Putamen (tissue), 1 donor: Measurements from ENCODE around the gene ZNF764.
"Not testable (repeated sequence)": the region's sequence is repeated elsewhere in the genome, so short reads cannot be mapped to it uniquely, and the experiment has no call there.

Experiments used
- DNase-seq: peaks from one replicate; pipeline ENCODE4 v3.0.0-alpha.2; 2016; ENCODE audit warnings: low spot score

Gene ZNF764

GRCh38 chr16:30557957-30558788 is at the start of gene ZNF764:
Gene ZNF764 (minus strand): TSS chr16:30558374. CDS start chr16:30558182, 192 bp downstream.
- peak; percentile 99 for DNase-seq

- DNase-seq, result no peak
Observed at GRCh38 chr16:30606004-30606403, 47.8 kb upstream of the ZNF764 start.

GRCh38 chr16:30605158-30605557 is 47.0 kb upstream of the ZNF764 start:
- no peak for DNase-seq

DNA sequence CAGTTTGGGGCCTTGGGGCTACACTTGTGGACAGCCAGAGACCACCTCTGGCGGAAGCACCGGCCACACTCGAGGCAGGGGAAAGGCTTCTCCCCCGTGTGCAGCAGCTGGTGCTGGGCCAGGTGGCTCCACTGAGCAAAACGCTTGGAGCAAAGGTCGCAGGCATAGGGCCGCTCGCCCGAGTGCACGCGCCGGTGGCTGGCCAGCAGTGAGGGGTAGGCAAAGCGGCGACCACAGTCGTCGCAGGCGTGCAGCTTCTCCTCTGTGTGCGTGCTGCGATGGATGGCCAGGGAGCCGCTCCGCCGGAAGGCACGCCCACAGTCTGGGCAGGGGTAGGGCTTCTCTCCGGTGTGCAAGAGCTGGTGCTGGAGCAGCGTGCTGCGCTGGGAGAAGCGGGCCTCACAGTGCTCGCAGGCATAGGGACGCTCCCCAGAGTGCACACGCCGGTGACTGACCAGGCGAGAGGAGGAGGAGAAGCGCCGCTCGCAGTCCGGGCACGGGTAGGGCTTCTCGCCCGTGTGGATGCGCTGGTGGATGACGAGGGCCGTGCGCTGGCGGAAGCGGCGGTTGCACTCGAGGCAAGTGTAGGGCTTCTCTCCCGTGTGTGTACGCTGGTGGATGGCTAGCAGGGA is 46.3 kb upstream of the ZNF764 start:
- no peak for DNase-seq

- no peak for DNase-seq
Observed at GRCh38 chr16:30603945-30604315, 45.8 kb upstream of the ZNF764 start.

DNA sequence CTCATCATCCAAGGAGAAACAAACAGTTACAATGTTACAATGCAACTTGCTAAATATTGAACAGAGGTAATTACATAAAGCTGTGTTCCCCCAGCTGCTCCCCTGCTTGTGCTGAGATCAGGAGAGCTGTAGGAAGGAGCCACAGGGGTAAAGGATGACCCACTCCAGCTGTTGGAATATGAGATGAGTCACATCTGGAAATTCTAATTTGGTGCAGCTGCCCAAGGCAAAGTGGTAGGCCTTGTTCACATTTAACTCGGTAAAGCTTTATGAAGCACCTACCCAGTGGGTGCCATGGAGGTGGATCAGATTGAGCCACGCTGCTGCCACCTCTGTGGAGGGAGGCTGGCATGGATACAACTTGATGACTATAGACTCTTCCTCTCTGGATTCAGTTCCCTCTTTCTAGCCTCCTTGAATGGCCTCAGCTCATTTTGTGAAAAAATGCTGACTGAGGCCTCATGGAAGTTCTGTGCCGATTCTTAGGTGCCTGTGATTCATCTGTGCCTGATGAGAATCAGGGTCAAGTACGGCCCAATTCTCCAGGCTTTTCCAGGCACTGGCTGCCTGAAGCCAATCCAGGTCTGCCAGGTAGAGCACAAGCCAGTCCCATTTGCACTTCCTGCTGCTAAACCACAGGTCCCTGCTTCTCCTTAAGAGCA is 44.6 kb upstream of the ZNF764 start:
- DNase-seq, result no peak

GRCh38 chr16:30601966-30602365 is 43.8 kb upstream of the ZNF764 start:
- no peak for DNase-seq

DNA sequence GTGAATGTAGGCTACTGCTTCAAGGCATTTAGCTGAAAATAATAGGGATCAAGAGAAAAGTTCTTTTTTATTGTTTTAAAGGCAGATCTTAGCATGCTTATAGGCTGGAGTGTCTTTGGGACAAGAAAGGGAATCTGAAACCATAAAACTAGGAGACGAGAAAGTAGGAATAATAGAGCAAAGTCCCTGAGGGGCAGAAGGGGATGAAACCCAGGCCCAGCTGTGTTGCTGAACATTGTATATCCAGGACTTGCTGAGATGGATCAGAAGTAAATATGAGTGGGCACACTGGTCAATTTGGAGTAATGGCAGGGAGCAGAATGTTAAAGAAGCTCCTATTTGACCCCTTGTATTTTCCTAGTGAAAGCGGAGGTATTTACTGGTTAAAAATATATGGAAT is 42.8 kb upstream of the ZNF764 start:
- DNase-seq, result no peak

GRCh38 chr16:30600215-30600614 is 42.0 kb upstream of the ZNF764 start:
- no peak for DNase-seq

DNA sequence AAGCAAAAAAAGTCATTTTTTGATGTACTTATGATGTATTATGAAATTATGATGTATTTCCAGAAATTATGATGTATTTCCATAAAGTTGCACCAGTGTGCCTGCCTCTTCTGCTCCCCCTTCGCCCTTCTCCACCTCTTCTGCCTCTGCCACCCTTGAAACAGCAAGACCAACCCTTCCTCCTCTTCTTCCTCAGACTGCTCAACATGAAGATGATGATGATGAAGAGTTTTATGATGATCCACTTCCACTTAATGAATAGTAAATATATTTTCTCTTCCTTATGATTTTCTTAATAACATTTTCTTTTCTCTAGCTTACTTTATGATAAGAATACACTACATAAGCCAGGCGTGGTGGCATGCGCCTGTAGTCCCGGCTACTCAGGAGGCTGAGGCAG is 34.7 kb upstream of the ZNF764 start:
- no peak for DNase-seq

GRCh38 chr16:30590869-30591268 is 32.7 kb upstream of the ZNF764 start:
- DNase-seq, result not testable (repeated sequence)

DNA sequence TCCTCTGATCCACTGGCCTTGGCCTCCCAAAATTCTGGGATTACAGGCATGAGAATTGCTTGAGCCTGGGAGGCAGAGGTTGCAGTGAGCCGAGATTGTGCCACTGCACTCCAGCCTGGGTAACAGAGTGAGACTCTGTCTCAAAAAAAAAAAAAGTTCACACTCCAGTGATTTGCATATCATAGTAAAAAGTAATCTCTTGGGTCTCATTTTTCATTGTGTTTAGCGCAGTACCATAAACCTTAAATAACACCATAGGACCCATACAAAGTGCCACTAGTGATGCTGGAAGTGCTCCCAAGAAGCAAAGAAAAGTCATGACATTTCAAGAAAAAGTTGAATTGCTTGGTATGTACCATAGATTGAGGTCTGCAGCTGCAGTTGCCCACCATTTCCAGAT is 31.4 kb upstream of the ZNF764 start:
- DNase-seq, result not testable (repeated sequence)

GRCh38 chr16:30588651-30589050 is 30.5 kb upstream of the ZNF764 start:
- DNase-seq, result no peak

- DNase-seq, result peak; percentile 98
Observed at GRCh38 chr16:30585400-30586191, 27.4 kb upstream of the ZNF764 start, which contains the start of gene ZNF785. Gene ZNF785 (minus strand): TSS chr16:30585697. CDS start chr16:30585611, 86 bp downstream.

DNA sequence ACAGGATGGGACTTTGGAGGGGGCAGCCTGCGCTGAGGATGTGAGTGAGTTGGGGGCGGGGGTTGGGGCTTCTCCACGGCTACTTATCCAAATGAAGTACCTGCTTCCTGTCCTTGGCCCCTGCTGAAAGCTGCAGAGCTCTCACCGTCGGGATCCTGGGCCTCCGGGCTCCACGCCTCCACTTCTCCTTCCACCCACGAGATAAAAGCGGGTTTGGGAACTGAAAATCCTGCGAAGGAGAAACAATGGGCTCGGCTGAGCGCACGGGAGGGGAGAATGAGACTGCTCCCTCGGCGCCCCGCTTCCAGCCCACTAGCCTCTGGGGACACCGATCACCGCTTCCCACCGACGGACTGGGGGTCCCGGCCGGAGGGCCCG is 26.8 kb upstream of the ZNF764 start:
- peak; percentile 42 for DNase-seq

GRCh38 chr16:30582611-30583340 is 24.6 kb upstream of the ZNF764 start:
- no peak for DNase-seq

GRCh38 chr16:30581457-30581856 is 23.3 kb upstream of the ZNF764 start:
- DNase-seq, result no peak

GRCh38 chr16:30574678-30575077 is 16.5 kb upstream of the ZNF764 start:
- DNase-seq, result no peak

DNA sequence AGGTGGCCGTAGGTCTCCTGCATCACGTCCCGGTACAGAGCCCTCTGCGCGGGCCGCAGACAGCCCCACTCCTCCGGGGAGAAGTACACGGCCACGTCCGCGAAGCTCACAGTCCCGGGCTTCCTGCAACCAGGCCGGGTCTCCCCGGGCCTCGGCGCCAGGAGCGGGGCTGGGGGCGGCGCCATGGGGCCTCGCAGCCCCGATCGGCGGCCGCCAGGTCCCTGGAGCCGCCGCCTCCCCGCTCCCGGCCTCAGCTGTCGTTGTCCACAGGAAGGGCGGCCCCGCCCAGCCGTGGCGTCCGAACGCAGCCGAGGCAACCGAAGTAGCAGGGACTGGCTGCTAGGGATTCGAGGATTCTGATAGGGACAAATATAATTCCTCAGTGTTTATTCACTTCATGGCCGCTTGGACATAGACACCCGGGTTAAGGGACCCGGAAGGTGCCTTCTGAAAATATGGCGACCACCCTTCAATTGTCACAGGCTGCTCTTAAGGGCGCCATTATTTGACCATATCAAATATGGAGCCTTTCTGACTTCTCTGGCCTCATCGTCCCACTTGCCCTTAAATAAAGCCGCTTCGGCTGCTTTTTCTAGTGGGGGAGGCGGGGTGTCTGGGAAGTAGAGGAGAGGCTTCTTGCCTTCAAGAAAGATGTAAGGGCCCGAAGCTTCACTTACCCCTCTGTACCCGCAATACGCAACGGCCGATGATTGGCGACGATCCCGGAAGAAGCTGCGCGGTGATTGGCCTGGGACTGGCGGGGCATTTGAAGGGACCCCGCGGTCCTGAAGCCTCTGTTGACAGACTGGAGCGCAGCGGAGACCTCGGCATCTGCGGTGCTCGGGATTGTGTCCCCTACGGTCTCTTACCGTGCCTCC is 13.5 kb upstream of the ZNF764 start, which contains the start of gene ZNF688:
Gene ZNF688, minus strand, starts transcription at position 270 of the 878 bp plus-strand sequence. Its CDS starts 85 bp downstream, at position 185.
- DNase-seq, result peak; percentile 99
